Activated CD4-positive, alpha-beta memory T cell treated with anti-CD3 and anti-CD28 coated beads for 36 hours (primary cell): Measurements from ENCODE around the gene PLAAT2. TPM values are rescaled to one million over a fixed set of nuclear protein-coding genes. Genes with fewer than 3 reads are reported as not detected.
A peak's percentile ranks its signal among the peaks of the same experiment; 100 is the strongest.
"Not testable (repeated sequence)": the region's sequence is repeated elsewhere in the genome, so short reads cannot be mapped to it uniquely, and the experiment has no call there.

Experiments
- CTCF ChIA-PET: fragments of 350-600 bp; sonication (Branson Sonifier 250); formaldehyde crosslinking; loops from one replicate; lab custom pipeline; 2021; ENCODE audit warnings: antibody characterized with exemption, inconsistent platforms; lab: Charles Lee
- POLR2A ChIA-PET: fragments of 350-600 bp; sonication (Branson Sonifier 250); formaldehyde crosslinking; loops from one replicate; lab custom pipeline; 2021; ENCODE audit warnings: antibody characterized with exemption; lab: Charles Lee
- DNase-seq: peaks from one replicate; pipeline ENCODE4 v3.0.0-alpha.2; 2020
- H3K27ac Mint-ChIP-seq: one replicate; pipeline ENCODE4 v1.8.0; 2021; ENCODE audit warnings: mixed read lengths
- H3K27me3 Mint-ChIP-seq: one replicate; pipeline ENCODE4 v1.8.0; 2021; ENCODE audit warnings: mixed read lengths
- H3K36me3 Mint-ChIP-seq: one replicate; pipeline ENCODE4 v1.8.0; 2021; ENCODE audit warnings: mixed read lengths
- H3K4me1 Mint-ChIP-seq: one replicate; pipeline ENCODE4 v1.8.0; 2021; ENCODE audit warnings: low read depth, mixed read lengths
- H3K4me3 Mint-ChIP-seq: one replicate; pipeline ENCODE4 v1.8.0; 2021; ENCODE audit warnings: mild to moderate bottlenecking, mixed read lengths
- H3K9me3 Mint-ChIP-seq: one replicate; pipeline ENCODE4 v1.8.0; 2021; ENCODE audit warnings: mixed read lengths
- intact Hi-C: fragments of 100-400 bp; cut with micrococcal nuclease; formaldehyde crosslinking; loops from one replicate; pipeline ENCODE4 v1.15.1; 2023
- total RNA-seq, 2 experiments: library from RNA; stranded (reverse); gene quantifications; one replicate each; pipeline ENCODE4 v1.2.3, GENCODE V29; 2021

Gene PLAAT2
- total RNA-seq, 2 experiments from 2014 or later = 0.44 TPM; not detected in 1

- intact Hi-C loops = no loop called here
- no peak overlapping the region for H3K4me3 Mint-ChIP-seq
- no peaks in the 10 kb centered on the region for H3K36me3 Mint-ChIP-seq
- DNase-seq = no peak
- H3K27ac Mint-ChIP-seq = no peak overlapping the region
- ChIA-PET POLR2A (no interaction called here), CTCF (no interaction called here)
- H3K4me1 Mint-ChIP-seq = peaks cover 8% of the 10 kb centered on the region
- no peaks in the 10 kb centered on the region for H3K27me3 Mint-ChIP-seq
- H3K9me3 Mint-ChIP-seq = no peaks in the 10 kb centered on the region
Measured at GRCh38 chr11:63599211-63600122, 36.3 kb upstream of the PLAAT2 start.

- no peak for DNase-seq
- no peaks in the 10 kb centered on the region for H3K9me3 Mint-ChIP-seq
- no peaks in the 10 kb centered on the region for H3K36me3 Mint-ChIP-seq
- intact Hi-C loops = no loop called here
- POLR2A ChIA-PET = no interaction called here
- H3K27ac Mint-ChIP-seq = no peak overlapping the region
- H3K4me3 Mint-ChIP-seq = no peak overlapping the region
- CTCF ChIA-PET = no interaction called here
- H3K27me3 Mint-ChIP-seq = no peaks in the 10 kb centered on the region
- peaks cover 8% of the 10 kb centered on the region for H3K4me1 Mint-ChIP-seq
Measured at GRCh38 chr11:63598556-63598955, 35.4 kb upstream of the PLAAT2 start.

GRCh38 chr11:63595296-63595695 lies 32.1 kb upstream of the PLAAT2 start:
- peaks cover 3% of the 10 kb centered on the region for H3K36me3 Mint-ChIP-seq
- CTCF ChIA-PET = no interaction called here
- no peaks in the 10 kb centered on the region for H3K9me3 Mint-ChIP-seq
- no peaks in the 10 kb centered on the region for H3K27me3 Mint-ChIP-seq
- H3K4me1 Mint-ChIP-seq = no peaks in the 10 kb centered on the region
- intact Hi-C loops = no loop called here
- no peak overlapping the region for H3K27ac Mint-ChIP-seq
- no peak for DNase-seq
- H3K4me3 Mint-ChIP-seq = no peak overlapping the region
- POLR2A ChIA-PET = no interaction called here

- ChIA-PET POLR2A (no interaction called here), CTCF (interaction anchor here (1.0 to 1.6 kb wide), 3 partner anchors 10 to 114 kb away, joined by 3 to 4 read pairs (median 3); no protein-coding TSS in a partner anchor)
- intact Hi-C loops = no loop called here
- no peak overlapping the region for H3K4me3 Mint-ChIP-seq
- DNase-seq = peak; percentile 23
- H3K4me1 Mint-ChIP-seq = no peaks in the 10 kb centered on the region
- H3K36me3 Mint-ChIP-seq = peaks cover 6% of the 10 kb centered on the region
- no peaks in the 10 kb centered on the region for H3K9me3 Mint-ChIP-seq
- no peaks in the 10 kb centered on the region for H3K27me3 Mint-ChIP-seq
- H3K27ac Mint-ChIP-seq = no peak overlapping the region
Measured at GRCh38 chr11:63592975-63593395, 29.8 kb upstream of the PLAAT2 start.

- H3K27ac Mint-ChIP-seq = no peak overlapping the region
- no peaks in the 10 kb centered on the region for H3K9me3 Mint-ChIP-seq
- CTCF ChIA-PET = interaction anchor here (1.0 kb wide), 1 partner anchor 45 kb away, joined by 4 read pairs; no protein-coding TSS in a partner anchor
- H3K4me3 Mint-ChIP-seq = no peak overlapping the region
- intact Hi-C loops = no loop called here
- no peaks in the 10 kb centered on the region for H3K4me1 Mint-ChIP-seq
- peaks cover 9% of the 10 kb centered on the region for H3K36me3 Mint-ChIP-seq
- H3K27me3 Mint-ChIP-seq = no peaks in the 10 kb centered on the region
- DNase-seq = no peak
- POLR2A ChIA-PET = no interaction called here
Measured at GRCh38 chr11:63590024-63590788, 27.0 kb upstream of the PLAAT2 start.

- H3K4me1 Mint-ChIP-seq = no peaks in the 10 kb centered on the region
- H3K36me3 Mint-ChIP-seq = peaks cover 9% of the 10 kb centered on the region
- intact Hi-C loops = no loop called here
- no peak for DNase-seq
- ChIA-PET POLR2A (no interaction called here), CTCF (no interaction called here)
- no peak overlapping the region for H3K4me3 Mint-ChIP-seq
- no peak overlapping the region for H3K27ac Mint-ChIP-seq
- no peaks in the 10 kb centered on the region for H3K27me3 Mint-ChIP-seq
- no peaks in the 10 kb centered on the region for H3K9me3 Mint-ChIP-seq
Measured at GRCh38 chr11:63589000-63589399, 25.8 kb upstream of the PLAAT2 start.

GRCh38 chr11:63586451-63587166 lies 23.4 kb upstream of the PLAAT2 start:
- no peaks in the 10 kb centered on the region for H3K27me3 Mint-ChIP-seq
- intact Hi-C loops = no loop called here
- CTCF ChIA-PET = no interaction called here
- no peak overlapping the region for H3K27ac Mint-ChIP-seq
- no peak overlapping the region for H3K4me3 Mint-ChIP-seq
- no peak for DNase-seq
- peaks cover 12% of the 10 kb centered on the region for H3K36me3 Mint-ChIP-seq
- peaks cover 9% of the 10 kb centered on the region for H3K9me3 Mint-ChIP-seq
- H3K4me1 Mint-ChIP-seq = peaks cover 11% of the 10 kb centered on the region
- POLR2A ChIA-PET = no interaction called here

- Mint-ChIP-seq H3K9me3 (peaks cover 28% of the 10 kb centered on the region), H3K4me1 (peaks cover 11% of the 10 kb centered on the region), H3K36me3 (peaks cover 25% of the 10 kb centered on the region), H3K27me3 (no peaks in the 10 kb centered on the region), H3K27ac (no peak overlapping the region), H3K4me3 (no peak overlapping the region)
- intact Hi-C loops = no loop called here
- CTCF ChIA-PET = interaction anchor here (0.6 to 1.1 kb wide), 4 partner anchors 9 to 103 kb away, joined by 3 to 4 read pairs (median 3); no protein-coding TSS in a partner anchor
- POLR2A ChIA-PET = no interaction called here
- DNase-seq = no peak
Measured at GRCh38 chr11:63583357-63583677, 20.1 kb upstream of the PLAAT2 start.

GRCh38 chr11:63581224-63581623 lies 18.0 kb upstream of the PLAAT2 start:
- DNase-seq = not testable (repeated sequence)

GRCh38 chr11:63578882-63579281 lies 15.7 kb upstream of the PLAAT2 start:
- H3K27ac Mint-ChIP-seq = not testable (repeated sequence)

More at GRCh38 chr11:63581224-63581623, 18.0 kb upstream of the PLAAT2 start:
- Mint-ChIP-seq H3K4me1 (peaks cover 11% of the 10 kb centered on the region), H3K36me3 (peaks cover 22% of the 10 kb centered on the region), H3K9me3 (peaks cover 28% of the 10 kb centered on the region)
- H3K4me3 Mint-ChIP-seq, H3K27ac Mint-ChIP-seq, intact Hi-C loops, POLR2A ChIA-PET, H3K27me3 Mint-ChIP-seq, CTCF ChIA-PET: not testable (repeated sequence)

GRCh38 chr11:63574856-63575602 lies 11.8 kb upstream of the PLAAT2 start:
- Mint-ChIP-seq H3K9me3 (peaks cover 6% of the 10 kb centered on the region), H3K36me3 (peaks cover 7% of the 10 kb centered on the region), H3K27me3 (no peaks in the 10 kb centered on the region), H3K4me3 (peak overlapping the region; percentile 66), H3K4me1 (peaks cover 16% of the 10 kb centered on the region), H3K27ac (peak overlapping the region; percentile 58)
- DNase-seq = no peak
- CTCF ChIA-PET = interaction anchor here (0.6 to 2.8 kb wide), 4 partner anchors 32 to 96 kb away, joined by 3 to 9 read pairs (median 3); no protein-coding TSS in a partner anchor
- POLR2A ChIA-PET = interaction anchor here (0.6 to 1.5 kb wide), 2 partner anchors 37 to 39 kb away, joined by 3 read pairs; partner anchors contain the start of gene PLAAT4
- intact Hi-C loops = no loop called here

More at GRCh38 chr11:63578882-63579281, 15.7 kb upstream of the PLAAT2 start:
- DNase-seq, H3K4me3 Mint-ChIP-seq, POLR2A ChIA-PET, H3K27me3 Mint-ChIP-seq, intact Hi-C loops, CTCF ChIA-PET: not testable (repeated sequence)
- Mint-ChIP-seq H3K4me1 (peaks cover 25% of the 10 kb centered on the region), H3K36me3 (peaks cover 22% of the 10 kb centered on the region), H3K9me3 (peaks cover 28% of the 10 kb centered on the region)
